Pons (tissue), 1 donor: ENCODE results near the gene ANKMY1.

Source experiments
- DNase-seq: peaks from one replicate; pipeline ENCODE4 v3.0.0-alpha.2; 2016; ENCODE audit warnings: low spot score

ANKMY1 gene, protein sequence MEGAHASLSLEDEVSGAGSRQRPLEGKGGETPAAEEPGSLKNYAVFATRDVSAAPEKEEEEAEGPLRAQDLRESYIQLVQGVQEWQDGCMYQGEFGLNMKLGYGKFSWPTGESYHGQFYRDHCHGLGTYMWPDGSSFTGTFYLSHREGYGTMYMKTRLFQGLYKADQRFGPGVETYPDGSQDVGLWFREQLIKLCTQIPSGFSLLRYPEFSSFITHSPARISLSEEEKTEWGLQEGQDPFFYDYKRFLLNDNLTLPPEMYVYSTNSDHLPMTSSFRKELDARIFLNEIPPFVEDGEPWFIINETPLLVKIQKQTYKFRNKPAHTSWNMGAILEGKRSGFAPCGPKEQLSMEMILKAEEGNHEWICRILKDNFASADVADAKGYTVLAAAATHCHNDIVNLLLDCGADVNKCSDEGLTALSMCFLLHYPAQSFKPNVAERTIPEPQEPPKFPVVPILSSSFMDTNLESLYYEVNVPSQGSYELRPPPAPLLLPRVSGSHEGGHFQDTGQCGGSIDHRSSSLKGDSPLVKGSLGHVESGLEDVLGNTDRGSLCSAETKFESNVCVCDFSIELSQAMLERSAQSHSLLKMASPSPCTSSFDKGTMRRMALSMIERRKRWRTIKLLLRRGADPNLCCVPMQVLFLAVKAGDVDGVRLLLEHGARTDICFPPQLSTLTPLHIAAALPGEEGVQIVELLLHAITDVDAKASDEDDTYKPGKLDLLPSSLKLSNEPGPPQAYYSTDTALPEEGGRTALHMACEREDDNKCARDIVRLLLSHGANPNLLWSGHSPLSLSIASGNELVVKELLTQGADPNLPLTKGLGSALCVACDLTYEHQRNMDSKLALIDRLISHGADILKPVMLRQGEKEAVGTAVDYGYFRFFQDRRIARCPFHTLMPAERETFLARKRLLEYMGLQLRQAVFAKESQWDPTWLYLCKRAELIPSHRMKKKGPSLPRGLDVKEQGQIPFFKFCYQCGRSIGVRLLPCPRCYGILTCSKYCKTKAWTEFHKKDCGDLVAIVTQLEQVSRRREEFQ

DNA sequence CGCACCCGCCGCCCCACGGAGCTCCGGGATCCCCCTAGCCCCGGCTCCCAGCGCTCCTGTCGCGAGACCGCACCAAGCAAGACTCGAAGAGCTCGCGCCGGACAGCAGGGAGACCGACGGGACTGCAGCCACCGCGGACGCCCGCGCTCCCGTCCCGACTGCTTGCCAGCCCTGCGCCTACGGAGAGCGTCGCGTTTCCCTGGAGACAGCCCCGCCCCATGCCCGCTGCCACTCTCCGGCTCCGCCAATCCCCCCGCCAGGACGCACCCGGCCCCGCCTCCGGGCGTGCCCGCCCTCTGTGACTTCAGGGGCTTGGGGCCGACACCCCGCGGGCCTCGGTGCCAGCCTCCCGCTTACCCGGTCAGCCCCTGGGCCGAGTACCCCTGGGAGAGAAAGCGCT is at the start of gene ANKMY1:
Gene ANKMY1, minus strand, starts transcription at position 181 of the 400 bp plus-strand sequence. CDS start 653 bp downstream, outside the sequence.
- no peak for DNase-seq

DNA sequence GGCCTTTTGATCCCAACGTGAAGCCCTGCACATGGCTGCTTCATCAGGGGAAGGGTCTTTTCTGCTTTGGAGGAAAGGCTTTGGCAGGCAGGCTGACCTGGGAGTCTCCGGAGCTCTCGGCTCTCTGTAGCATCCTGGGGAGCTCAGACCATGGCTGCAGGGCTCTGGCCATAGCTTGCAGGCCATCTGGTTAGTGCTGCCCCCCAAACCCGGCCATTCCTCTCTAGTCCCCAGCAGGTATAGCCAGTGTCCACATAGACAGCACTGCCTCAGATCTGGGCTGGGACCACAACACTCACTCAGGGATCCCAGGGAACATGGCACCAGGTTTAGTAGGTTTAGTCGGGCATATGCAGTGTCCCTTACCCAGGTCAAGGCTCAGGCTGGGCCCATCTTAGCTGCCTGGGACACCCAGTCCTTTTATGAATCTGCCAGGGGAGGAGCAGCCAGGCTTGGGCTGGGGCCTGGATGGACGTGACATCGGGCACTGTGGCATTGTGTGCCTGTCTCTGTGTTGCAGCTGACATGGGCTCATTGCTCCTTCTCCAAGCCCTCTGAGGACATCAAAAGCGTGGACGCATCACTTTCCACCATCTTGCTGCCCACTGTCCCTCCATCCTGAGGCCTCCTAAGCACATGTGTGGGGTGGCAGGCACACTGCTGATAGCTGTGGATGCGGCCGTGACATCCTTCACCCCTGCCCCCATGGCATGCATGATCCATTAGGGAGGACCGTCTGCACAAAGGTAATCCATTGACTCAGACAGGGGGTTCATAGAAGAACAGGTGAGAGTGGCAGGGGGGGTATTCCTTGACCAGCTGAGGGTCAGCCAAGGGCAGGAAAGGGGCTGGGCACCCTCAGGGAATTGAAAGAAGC is 48.3 kb upstream of the ANKMY1 start:
- DNase-seq, result no peak

DNA sequence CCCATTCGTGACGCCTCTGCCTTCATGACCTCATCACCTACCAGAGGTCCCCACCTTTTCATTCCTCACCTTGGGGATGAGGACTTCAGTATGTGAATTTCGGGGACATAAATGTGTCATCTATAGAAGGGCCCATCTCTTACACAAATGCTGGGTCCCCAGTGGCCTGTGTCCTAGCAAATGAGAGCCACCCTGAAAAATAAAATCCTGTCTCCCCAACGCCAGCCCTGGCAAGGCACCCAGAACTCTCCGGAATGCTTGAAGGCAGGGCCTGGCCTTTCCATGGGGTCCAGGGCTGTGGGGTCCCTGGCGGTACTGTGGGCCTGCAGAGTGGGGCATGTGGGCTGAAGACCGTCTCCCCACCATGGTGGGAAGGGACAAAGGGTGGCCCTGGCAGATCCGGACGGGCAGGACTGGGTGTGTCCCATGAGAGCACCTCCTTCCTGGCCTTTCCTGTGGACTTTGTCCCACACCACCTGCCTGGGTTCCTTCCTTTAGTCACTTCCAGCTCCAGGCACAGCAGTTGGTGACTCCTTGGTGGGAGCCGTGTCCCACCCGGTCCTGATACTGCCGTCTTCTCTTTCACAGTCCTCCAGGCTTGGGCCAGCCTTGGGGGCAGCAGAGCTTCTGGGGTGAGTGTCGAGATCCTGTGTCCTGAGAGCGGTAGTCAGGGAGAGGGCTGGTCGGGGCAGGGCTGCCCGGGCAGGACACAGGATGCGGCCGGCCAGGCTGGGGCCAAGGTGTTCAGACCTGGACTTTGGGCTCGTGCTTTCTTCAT is 47.3 kb upstream of the ANKMY1 start:
- DNase-seq, result no peak

DNA sequence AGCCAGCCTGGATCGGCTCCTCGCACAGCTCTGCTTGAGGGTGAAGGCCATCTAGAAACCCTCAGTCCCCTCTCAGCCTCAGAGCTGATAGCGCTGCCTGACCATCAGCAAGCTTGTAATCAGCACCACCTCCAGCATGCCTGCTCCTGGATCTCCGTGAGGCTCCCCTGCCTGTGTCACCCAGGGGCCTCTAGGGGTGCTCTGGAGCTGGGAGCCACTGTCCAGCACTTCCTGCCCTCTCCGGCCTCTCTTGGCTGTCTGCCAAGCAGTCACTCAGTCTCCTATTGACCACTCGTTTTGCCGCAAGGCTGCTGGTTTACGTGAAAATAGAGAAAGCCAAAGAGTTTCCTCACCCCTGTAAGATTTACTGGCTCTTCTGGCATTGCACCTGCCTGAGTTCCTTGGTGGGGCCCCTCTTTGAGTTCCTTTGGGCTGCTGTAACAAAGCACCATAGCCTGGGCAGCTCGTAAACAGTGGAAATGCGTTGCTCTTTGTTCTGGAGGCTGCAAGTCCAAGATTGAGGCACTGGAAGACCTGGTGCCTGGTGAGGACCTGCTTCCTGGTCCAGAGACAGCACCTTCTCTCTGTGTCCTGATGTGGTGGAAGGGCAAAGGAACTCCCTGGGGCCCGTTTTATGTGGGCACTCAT is 46.6 kb upstream of the ANKMY1 start:
- DNase-seq, result peak; percentile 92

DNA sequence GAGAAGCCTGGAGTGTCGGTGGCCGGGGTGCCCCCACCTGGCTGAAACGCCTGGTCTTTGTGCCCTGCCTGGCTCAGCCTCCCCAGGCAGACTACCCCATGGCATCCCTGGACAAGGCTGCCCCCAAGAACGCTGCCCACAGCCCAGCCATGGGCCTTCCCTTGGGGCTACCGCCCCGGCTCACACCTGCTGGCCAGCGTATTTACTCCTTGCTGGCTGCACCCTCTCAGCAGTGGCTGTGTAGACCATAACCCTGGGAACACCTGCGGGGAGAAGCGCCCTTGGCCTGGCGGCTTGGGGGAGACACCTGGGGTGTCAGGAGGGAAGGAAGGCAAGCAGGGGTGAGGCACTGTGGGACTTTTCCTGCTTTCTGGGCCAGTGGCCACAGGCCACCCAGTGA is 46.1 kb upstream of the ANKMY1 start:
- DNase-seq, result no peak

DNA sequence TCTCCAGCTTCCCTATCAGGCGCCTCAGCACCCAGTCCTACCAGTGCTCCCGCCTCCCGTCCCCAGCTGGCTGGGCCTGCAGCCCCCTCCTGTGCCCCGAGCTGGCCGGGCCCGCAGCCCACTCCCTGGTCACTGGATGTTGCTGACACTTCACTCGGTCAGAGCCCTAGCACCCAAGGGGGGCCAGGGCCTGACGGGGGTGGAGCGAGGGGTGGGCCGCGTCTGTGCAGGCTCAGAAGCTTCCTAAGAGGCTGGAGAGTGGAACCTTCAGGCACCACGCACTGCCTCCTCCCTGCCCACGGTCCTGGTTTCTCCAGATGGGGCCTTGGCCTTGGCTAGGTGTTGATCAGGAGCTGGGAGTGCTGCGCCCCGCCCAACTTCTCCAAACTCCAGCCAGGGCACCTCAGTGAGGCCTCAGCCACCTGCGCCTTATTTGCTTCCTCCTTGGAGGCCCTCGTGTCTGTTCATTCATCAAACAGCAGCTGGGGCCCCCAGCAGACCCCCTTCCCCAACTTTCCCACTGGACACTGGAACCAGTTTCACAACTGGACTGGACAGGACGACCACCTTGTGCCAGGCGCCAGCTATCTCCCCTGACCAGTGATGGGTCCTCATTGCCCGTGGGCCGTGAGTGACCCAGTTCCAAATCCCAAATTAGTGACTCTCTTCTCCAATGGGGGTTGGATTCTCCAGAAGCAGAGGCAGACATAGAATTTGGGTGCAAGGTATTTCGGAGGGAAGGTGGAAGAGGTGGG is 45.5 kb upstream of the ANKMY1 start:
- DNase-seq, result no peak

DNA sequence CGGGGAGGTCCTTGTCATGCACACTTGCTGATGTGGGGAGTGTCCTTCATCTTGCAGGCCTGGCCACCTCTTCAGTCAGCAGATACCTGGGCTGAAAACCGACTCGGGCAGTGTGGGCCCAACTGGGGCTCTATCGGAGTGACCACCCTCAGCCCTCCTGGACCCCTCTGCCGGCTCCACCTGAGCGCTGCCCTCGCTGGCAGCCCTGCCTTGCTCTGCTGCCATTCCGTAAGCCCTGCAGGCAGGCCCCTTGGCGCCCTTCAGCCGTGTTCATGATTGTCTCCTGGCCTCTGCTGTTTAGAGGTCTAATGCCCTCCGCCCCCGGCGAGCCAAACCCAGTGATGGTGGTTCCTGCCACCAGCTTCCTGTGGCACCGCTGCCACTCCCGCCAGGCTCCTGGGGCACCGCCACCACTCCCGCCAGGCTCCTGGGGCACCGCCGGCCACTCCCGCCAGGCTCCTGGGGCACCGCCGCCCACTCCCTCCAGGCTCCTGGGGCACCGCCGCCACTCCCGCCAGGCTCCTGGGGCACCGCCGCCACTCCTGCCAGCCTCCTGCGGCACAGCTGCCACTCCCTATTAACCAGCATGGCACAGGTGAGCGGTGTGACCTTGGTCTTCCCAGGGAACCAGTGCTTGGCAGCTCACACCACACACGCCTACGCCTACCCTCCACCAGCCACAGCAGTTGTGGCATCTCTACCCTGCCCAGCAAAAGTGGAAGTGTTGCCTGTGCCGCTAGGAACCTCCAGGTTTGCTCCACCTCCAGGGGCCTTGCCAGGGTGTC is 44.7 kb upstream of the ANKMY1 start:
- DNase-seq, result no peak

DNA sequence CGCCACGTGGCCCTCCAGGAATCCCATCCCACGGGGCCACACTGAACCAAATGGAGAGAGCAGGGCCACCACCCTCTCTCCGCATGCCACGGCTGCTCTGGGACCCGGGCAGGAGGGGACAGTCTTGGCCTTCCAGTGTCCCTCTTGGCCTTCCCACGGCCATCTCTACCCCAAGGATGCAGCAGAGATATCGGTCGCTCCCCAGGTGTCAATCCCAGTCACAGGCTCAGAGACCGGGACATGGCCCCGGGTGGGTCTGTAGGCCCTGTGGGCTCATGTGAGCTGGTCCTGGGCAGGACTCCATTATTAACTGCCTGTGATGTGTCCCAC is 44.0 kb upstream of the ANKMY1 start:
- DNase-seq, result no peak

DNA sequence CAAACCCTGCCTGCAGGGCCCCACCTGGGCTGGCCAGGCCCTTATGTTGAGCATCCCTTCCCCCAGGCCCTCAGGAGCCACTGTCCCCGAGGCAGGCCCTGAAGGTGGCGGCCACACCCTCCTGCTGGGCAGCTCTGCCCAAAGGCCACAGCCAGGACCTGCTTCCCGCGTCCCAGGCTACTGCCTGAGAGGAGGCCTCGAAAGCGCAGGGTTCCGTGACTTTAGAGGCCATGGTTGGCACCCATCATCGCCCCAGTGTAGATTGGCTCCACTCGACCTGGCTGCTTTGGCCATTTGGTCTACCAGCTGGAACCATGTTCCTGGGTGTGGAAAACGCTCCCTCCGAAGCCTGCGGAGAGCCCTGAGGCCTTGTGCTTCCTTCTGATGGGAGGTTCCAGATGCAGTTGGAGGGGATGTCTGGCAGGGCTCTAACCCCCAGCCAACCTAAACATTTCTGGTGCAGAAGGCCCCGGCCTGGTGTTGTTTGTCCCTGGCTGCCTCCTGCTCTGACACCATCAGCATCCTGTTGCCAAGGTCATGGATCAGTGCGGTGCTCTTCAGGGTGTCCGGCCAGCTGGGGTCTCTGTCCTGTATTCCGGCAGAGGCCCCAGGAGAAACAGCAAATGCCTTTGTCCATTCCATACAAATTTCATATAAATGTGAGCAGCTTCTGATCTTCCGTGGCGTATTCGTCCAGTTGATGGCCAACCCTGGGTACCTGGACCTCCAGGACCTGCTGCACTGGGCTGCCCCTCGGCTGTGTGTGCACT is 43.5 kb upstream of the ANKMY1 start:
- no peak for DNase-seq

DNA sequence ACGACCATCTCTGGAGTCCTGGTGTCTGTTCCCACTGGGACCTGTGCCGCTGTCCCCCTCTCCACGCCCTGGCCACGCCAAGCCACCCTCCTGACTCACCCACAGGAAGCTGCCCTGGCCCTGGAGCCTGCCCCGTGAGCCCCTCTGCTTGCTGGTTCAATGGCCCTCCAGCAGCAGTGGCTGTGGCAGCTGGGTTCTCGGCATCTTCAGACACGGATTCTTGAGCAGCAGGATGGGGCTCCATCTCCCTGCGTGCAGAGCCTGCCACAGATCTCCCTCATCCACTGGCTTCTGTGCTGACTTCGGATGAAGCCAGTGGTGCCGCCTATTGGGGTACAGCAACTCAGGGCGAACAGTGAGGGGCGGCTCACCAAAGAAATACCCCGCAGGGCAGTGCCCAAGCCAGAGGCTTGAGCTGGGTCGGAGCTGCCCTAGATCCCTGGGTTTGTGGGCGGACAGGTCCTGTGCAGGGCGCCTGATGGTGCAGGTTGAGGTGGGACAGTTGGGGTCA is 42.7 kb upstream of the ANKMY1 start:
- no peak for DNase-seq

DNA sequence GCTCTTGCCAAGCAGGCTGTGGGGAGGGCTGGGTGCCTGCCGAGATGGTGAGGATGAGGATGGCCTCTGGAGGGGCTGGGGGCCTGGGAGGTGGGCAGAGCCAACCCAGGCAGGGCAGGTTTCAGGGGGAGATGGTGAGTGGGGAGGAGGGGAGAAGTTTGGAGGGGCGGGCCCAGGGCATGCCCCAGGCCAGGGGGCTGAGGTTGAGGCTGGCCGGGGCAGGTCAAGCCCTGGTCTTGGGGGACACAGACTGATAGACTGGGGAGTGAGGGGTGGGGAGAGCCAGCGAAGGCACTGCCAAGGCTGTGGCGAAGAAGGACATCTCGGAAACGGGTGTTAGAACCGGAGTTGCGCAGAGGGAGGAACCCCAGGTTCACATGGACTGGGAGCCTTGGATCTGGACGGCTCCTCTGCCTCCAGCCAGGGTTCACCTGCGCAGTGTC is 41.4 kb upstream of the ANKMY1 start:
- DNase-seq, result no peak

DNA sequence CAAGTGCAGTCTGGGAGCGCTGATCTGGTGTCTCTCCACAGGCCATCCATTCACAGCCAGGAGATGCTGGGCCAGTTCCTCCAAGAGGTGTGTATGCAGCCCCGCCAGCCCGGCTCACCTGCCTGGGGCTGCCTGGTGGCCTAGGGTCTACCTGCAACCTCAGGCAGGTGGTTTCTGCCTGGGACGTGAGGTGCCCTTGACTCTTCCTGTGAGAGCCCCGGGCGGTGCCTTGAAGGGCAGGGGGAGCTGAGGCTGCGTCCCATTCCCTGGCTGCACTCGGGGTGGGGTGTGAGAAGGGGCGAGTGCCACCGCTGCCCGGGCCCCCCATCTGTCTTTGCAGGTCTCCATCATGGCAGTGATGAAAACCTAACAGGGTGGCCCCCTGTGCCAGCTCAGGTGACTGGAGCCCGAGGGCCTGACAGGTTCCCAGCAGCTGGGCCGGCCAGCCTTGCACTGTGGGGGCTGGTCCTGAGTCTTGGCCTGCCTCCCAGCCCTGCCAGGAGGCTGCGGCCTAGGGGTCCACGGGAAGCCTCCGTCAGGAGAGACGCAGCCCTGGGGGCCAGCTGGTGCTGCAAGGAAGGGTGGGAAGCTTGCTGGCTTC is 40.6 kb upstream of the ANKMY1 start:
- DNase-seq, result no peak

DNA sequence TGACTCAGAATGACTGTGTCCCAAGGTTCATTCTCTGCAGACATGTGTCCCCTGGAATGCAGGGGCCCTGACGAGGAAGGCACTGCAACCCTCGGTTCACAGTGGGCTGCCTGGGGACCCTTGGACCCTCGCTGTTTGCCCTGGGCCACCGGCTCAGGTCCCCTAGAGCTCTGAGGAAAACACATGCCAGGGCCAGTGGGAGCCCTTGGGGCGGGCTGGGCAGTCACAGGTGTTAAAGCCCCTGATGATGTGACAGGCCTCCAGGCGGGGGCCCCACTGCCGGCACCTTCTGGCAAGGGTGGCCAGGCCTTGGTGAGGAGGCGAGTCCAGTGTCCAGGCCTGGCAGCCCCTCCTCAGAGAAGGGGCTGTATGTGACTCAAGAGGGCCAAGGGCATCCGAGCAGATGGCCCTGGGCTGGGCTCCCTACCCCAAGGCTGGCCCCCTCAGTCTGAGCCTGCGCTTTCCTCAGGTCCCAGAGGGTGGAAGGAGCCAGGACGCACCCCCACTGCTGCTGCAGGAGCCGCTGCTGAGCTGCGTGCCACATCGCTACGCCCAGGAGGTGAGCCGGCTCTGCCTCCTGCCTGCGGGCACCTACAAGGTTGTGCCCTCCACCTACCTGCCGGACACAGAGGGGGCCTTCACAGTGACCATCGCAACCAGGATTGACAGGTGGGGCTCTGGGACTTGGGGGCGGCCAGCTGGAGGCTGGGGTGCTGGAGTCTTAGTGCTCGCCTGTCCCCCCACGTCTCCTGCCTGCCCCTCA is 39.8 kb upstream of the ANKMY1 start:
- no peak for DNase-seq

DNA sequence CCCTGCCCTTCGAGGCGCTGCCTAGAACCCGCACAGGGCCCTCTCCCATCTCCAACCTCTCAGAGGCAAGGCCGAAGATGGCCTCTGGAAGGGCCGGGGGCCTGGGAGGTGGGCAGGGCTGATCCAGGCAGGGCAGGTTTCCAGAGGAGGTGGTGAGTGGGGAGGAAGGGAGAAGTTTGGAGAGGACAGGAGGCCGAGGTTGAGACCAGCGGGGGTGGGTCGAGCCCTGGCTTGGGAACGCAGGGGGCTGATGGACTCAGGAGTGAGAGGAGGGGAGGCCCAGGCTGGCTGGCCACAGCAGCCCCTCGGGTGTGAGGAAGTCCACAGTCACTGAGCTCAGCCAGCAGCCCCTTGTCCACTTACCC is 39.2 kb upstream of the ANKMY1 start:
- DNase-seq, result no peak

DNA sequence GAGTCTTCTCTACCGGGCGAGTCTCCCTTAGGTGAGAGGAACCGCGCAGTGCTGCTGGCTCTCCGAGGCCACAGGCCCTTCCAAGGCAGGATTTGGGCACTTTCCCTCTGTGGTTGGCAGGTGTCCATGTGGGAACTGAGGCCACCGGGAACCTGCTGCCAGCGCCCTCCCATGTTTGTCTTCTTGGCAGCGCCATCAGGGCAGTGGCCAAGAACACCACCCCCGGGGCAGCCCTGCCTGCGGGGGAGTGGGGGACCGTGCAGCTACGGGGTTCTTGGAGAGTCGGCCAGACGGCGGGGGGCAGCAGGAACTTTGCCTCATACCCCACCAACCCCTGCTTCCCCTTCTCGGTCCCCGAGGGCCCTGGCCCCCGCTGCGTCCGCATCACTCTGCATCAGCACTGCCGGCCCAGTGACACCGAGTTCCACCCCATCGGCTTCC is 38.7 kb upstream of the ANKMY1 start:
- peak; percentile 46 for DNase-seq

DNA sequence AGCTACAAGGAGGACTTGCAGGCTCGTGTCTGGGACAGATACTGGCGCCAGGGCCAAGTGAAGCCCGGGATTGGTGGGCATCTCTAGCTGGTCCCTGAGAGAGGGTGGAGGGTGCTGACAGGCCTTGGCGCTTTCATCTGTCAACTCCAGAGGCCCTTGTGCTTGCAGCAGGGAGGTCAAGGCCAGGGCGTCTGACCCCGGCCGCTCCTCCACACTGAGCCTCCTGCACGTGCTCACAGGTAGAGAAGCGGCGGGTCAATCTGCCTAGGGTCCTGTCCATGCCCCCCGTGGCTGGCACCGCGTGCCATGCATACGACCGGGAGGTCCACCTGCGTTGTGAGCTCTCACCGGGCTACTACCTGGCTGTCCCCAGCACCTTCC is 38.3 kb upstream of the ANKMY1 start:
- DNase-seq, result no peak
